Psoas muscle (tissue), 8 donors: Measurements from ENCODE around the gene ZNF700. TPM values are rescaled to one million over a fixed set of nuclear protein-coding genes. Genes with fewer than 3 reads are reported as not detected.
"Not testable (repeated sequence)": the region's sequence is repeated elsewhere in the genome, so short reads cannot be mapped to it uniquely, and the experiment has no call there.

Source experiments
- ATAC-seq, 4 donors: fragments of 200-7000 bp; cut with Tn5 transposase; one replicate each; pipeline ENCODE4 v1.9.1; 2020; ENCODE audit warnings: moderate library complexity in 3 of 4, mild to moderate bottlenecking in 2 of 4
- DNase-seq, 2 donors: peaks; one replicate each; pipeline ENCODE4 v3.0.0-alpha.2; 2020
- H3K27ac ChIP-seq: fragments of 200-600 bp; one replicate; pipeline ENCODE4 v1.8.0; 2022
- H3K27me3 ChIP-seq, 3 donors: fragments of 200-600 bp in 1 of 3; one replicate each; pipeline versions ENCODE4 v1.6.1 to v1.8.0; 2013 to 2022; ENCODE audit warnings: low read length in 2 of 3, mild to moderate bottlenecking in 2 of 3, moderate library complexity in 1 of 3; ENCODE audit not compliant: insufficient read depth in 3 of 3
- H3K36me3 ChIP-seq, 2 donors: fragments of 200-600 bp in 1 of 2; one replicate each; pipeline versions ENCODE4 v1.6.1 to v1.8.0; 2013 to 2022; ENCODE audit warnings: low read depth in 1 of 2, mild to moderate bottlenecking in 1 of 2, moderate library complexity in 1 of 2; ENCODE audit not compliant: insufficient read depth in 1 of 2
- H3K4me1 ChIP-seq: fragments of 200-600 bp; one replicate; pipeline ENCODE4 v1.8.0; 2022
- H3K4me3 ChIP-seq: fragments of 200-600 bp; one replicate; pipeline ENCODE4 v1.8.0; 2022; ENCODE audit warnings: mild to moderate bottlenecking
- H3K9me3 ChIP-seq: fragments of 200-600 bp; one replicate; pipeline ENCODE4 v1.8.0; 2022
- WGBS, 3 donors: extraction: QIAGEN DNeasy Blood & Tissue Kit; methylation state at CpG; one replicate each; pipeline versions ENCODE4 v1.1.6 to v1.1.7; 2013; 5-methylcytosine and 5-hydroxymethylcytosine counted together
- intact Hi-C, 2 donors: fragments of 100-400 bp; cut with DNase I; formaldehyde crosslinking; loops; one replicate each; pipeline versions ENCODE4 v1.11.0 to v1.14.2; 2022
- polyA plus RNA-seq, 3 donors: library from polyadenylated mRNA; stranded (reverse); fragments of 200-250 nt; gene quantifications; one replicate each; pipeline ENCODE4 v1.2.3, GENCODE V29; 2013
- total RNA-seq, 4 donors: library from RNA; stranded (reverse); fragmentation: NEBNext Ultra II Directional in 2 of 4; extraction: Animal tissue kit (Norgen Biotek cat#: 25700) in 2 of 4; gene quantifications; one replicate each; pipeline versions ENCODE4 v1.2.1 to v1.2.4, GENCODE V29; 2021 to 2023
- TF ChIP-seq, protein P1 (sequence below): fragments of 200-600 bp; IDR thresholded peaks from one replicate; pipeline ENCODE4 v1.8.0; 2022; ENCODE audit warnings: antibody characterized with exemption
- donor health status: healthy with polysubstance abuse.
- donor health status: DM: no; HTN: no; CAD: no; lungs with moderate emphysema.
- donor health status: Bipolar disorder and iron deficiency.
- donor health status: healthy.
- donor health status: DM: yes; HTN: yes; CAD: no.
- donor health status: DM: no; HTN: no; CAD: no.
- donor health status: DM: no; HTN: no; CAD: no.
- donor health status: DM: yes; HTN: yes; CAD: no.

The ZNF700 gene
- total and polyA plus RNA-seq, 7 donors = 1.7 to 3.3 (median 3.0) TPM

- DNase-seq = no peak
- intact Hi-C loops = no loop called here
- H3K36me3 ChIP-seq = peaks cover 25 to 36% of the 10 kb centered on the region in 2 donors
- WGBS, 3 donors = 99% methylated on average over 4 of the region's 4 CpGs
- H3K27ac ChIP-seq = no peak overlapping the region
- H3K27me3 ChIP-seq = no peaks in the 10 kb centered on the region
- TF ChIP-seq, protein P1, sequence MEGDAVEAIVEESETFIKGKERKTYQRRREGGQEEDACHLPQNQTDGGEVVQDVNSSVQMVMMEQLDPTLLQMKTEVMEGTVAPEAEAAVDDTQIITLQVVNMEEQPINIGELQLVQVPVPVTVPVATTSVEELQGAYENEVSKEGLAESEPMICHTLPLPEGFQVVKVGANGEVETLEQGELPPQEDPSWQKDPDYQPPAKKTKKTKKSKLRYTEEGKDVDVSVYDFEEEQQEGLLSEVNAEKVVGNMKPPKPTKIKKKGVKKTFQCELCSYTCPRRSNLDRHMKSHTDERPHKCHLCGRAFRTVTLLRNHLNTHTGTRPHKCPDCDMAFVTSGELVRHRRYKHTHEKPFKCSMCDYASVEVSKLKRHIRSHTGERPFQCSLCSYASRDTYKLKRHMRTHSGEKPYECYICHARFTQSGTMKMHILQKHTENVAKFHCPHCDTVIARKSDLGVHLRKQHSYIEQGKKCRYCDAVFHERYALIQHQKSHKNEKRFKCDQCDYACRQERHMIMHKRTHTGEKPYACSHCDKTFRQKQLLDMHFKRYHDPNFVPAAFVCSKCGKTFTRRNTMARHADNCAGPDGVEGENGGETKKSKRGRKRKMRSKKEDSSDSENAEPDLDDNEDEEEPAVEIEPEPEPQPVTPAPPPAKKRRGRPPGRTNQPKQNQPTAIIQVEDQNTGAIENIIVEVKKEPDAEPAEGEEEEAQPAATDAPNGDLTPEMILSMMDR = no peak
- no peak for ATAC-seq
- H3K4me3 ChIP-seq = no peak overlapping the region
- peaks cover 99% of the 10 kb centered on the region for H3K9me3 ChIP-seq
- no peaks in the 10 kb centered on the region for H3K4me1 ChIP-seq
These were observed 24.3 kb downstream of the ZNF700 start for GRCh38 chr19:11949201-11949600.

DNA sequence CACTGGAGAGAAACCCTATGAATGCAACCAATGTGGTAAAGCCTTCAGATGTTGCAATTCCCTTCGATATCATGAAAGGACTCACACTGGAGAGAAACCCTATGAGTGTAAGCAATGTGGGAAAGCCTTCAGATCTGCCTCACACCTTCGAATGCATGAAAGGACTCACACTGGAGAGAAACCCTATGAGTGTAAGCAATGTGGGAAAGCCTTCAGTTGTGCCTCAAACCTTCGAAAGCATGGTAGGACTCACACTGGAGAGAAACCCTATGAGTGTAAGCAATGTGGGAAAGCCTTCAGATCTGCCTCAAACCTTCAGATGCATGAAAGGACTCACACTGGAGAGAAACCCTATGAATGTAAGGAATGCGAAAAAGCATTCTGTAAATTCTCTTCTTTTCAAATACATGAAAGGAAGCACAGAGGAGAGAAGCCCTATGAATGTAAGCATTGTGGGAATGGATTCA, 24.7 kb downstream of the ZNF700 start:
- WGBS, 3 donors = 98 to 100% (median 99%) methylated on average over 4 of the region's 4 CpGs
- intact Hi-C loops = not testable (repeated sequence)

GRCh38 chr19:11950312-11950711, 25.4 kb downstream of the ZNF700 start:
- TF ChIP-seq, protein P1 = no peak
- Histone ChIP-seq H3K27ac (no peak overlapping the region), H3K9me3 (peaks cover 97% of the 10 kb centered on the region), H3K27me3 (no peaks in the 10 kb centered on the region), H3K4me1 (no peaks in the 10 kb centered on the region), H3K4me3 (no peak overlapping the region), H3K36me3 (peaks cover 25 to 36% of the 10 kb centered on the region in 2 donors)
- WGBS, 3 donors = 97 to 98% (median 97%) methylated on average over 5 of the region's 5 CpGs
- no peak for DNase-seq
- intact Hi-C loops = no loop called here
- ATAC-seq = no peak

More for the DNA sequence above, 24.7 kb downstream of the ZNF700 start:
- Histone ChIP-seq H3K36me3 (peaks cover 25 to 36% of the 10 kb centered on the region in 2 donors), H3K9me3 (peaks cover 99% of the 10 kb centered on the region)
- H3K27ac ChIP-seq, H3K4me3 ChIP-seq, H3K27me3 ChIP-seq, H3K4me1 ChIP-seq, ATAC-seq, DNase-seq: not testable (repeated sequence)

- H3K27ac ChIP-seq = peak overlapping the region; percentile 63
- no peaks in the 10 kb centered on the region for H3K36me3 ChIP-seq
- no peaks in the 10 kb centered on the region for H3K9me3 ChIP-seq
- intact Hi-C loops = loop anchor here in 1 of 2 donors (2.0 to 10.0 kb wide), 4 partner anchors 25 to 331 kb away; partner anchors contain the start of genes ZNF20, ZNF44 and ZNF700
- DNase-seq = peak; percentile 84 to 91
- 23 to 29% (median 25%) methylated on average over 26 of the region's 26 CpGs for WGBS, 3 donors
- TF ChIP-seq, protein P1 = peak; percentile 84
- H3K4me1 ChIP-seq = peaks cover 10% of the 10 kb centered on the region
- peak; percentile 84 to 91 (median 86) for ATAC-seq
- peak overlapping the region; percentile 71 for H3K4me3 ChIP-seq
- H3K27me3 ChIP-seq = no peaks in the 10 kb centered on the region
These were observed 38.9 kb downstream of the ZNF700 start for GRCh38 chr19:11963566-11964355.

- Histone ChIP-seq H3K4me3 (peak overlapping the region; percentile 71), H3K9me3 (no peaks in the 10 kb centered on the region), H3K4me1 (peaks cover 10% of the 10 kb centered on the region), H3K27ac (peak overlapping the region; percentile 63), H3K36me3 (no peaks in the 10 kb centered on the region), H3K27me3 (no peaks in the 10 kb centered on the region)
- WGBS, 3 donors = 1 to 3% (median 2%) methylated on average over 8 of the region's 8 CpGs
- ATAC-seq (peak; percentile 53 to 74 (median 62)), DNase-seq (peak in 1 of 2 donors; percentile 43)
- intact Hi-C loops = loop anchor here in 1 of 2 donors (2.0 to 10.0 kb wide), 4 partner anchors 24 to 330 kb away; partner anchors contain the start of genes ZNF20, ZNF44 and ZNF700
- TF ChIP-seq, protein P1 = peak; percentile 8
These were observed 39.6 kb downstream of the ZNF700 start for GRCh38 chr19:11964496-11964857.
